Keratinocyte (primary cell): ENCODE results near the gene ROR1. TPM values are rescaled to one million over a fixed set of nuclear protein-coding genes. Genes with fewer than 3 reads are reported as not detected.

ENCODE experiments used
- DNase-seq: peaks from one replicate; pipeline ENCODE4 v3.0.0-alpha.2; 2011; ENCODE audit warnings: low read depth, missing footprints, low spot score
- FAIRE-seq: peaks from 2 replicates; lab custom pipeline; 2011; peaks lifted over from hg19 to GRCh38; lab: Jason Lieb, UNC
- H2AFZ ChIP-seq: 2 replicates; pipeline ENCODE4 v1.6.0; 2012; ENCODE audit warnings: low read length, control low read depth, inconsistent platforms; ENCODE audit not compliant: control insufficient read depth
- H3K27ac ChIP-seq: 2 replicates; pipeline ENCODE4 v1.5.1; 2011; ENCODE audit warnings: low read length; ENCODE audit not compliant: control insufficient read depth, insufficient read depth
- H3K27me3 ChIP-seq: 3 replicates; pipeline ENCODE4 v1.6.0; 2011; ENCODE audit warnings: low read length; ENCODE audit not compliant: control insufficient read depth, insufficient read depth; ENCODE audit errors: extremely low read depth
- H3K36me3 ChIP-seq, 2 experiments: 2 replicates in 1 of 2; 3 replicates in 1 of 2; pipeline ENCODE4 v1.5.1; 2011; ENCODE audit warnings: low read length in 2 of 2, mild to moderate bottlenecking in 1 of 2; ENCODE audit not compliant: control insufficient read depth in 2 of 2, insufficient read depth in 2 of 2; ENCODE audit errors: extremely low read depth in 1 of 2
- H3K4me1 ChIP-seq: 3 replicates; pipeline ENCODE4 v1.5.1; 2011; ENCODE audit warnings: low read length; ENCODE audit not compliant: control insufficient read depth, insufficient read depth; ENCODE audit errors: extremely low read depth
- H3K4me2 ChIP-seq: 3 replicates; pipeline ENCODE4 v1.6.0; 2011; ENCODE audit warnings: low read depth, low read length; ENCODE audit not compliant: control insufficient read depth, insufficient read depth; ENCODE audit errors: extremely low read depth
- H3K4me3 ChIP-seq, 3 experiments: fragments of 200-600 bp in 1 of 3; sonication (generic) in 1 of 3; 2 replicates in 2 of 3; 3 replicates in 1 of 3; pipeline ENCODE4 v1.5.1; 2011 to 2016; ENCODE audit warnings: low read length in 3 of 3, mild to moderate bottlenecking in 3 of 3, control low read depth in 2 of 3, inconsistent platforms in 1 of 3, low read depth in 1 of 3, mixed read lengths in 1 of 3, mixed run types in 1 of 3, moderate library complexity in 1 of 3; ENCODE audit not compliant: control insufficient read depth in 2 of 3, insufficient read depth in 2 of 3; ENCODE audit errors: extremely low read depth in 1 of 3
- H3K79me2 ChIP-seq: 2 replicates; pipeline ENCODE4 v1.6.0; 2012; ENCODE audit warnings: low read length; ENCODE audit not compliant: control insufficient read depth, insufficient read depth
- H3K9ac ChIP-seq: 3 replicates; pipeline ENCODE4 v1.6.0; 2011; ENCODE audit warnings: low read length; ENCODE audit not compliant: control insufficient read depth, insufficient read depth; ENCODE audit errors: extremely low read depth
- H3K9me1 ChIP-seq: 3 replicates; pipeline ENCODE4 v1.6.0; 2011; ENCODE audit warnings: low read length; ENCODE audit not compliant: control insufficient read depth, insufficient read depth; ENCODE audit errors: extremely low read depth
- H3K9me3 ChIP-seq: 2 replicates; pipeline ENCODE4 v1.5.1; 2012; ENCODE audit warnings: low read depth, low read length; ENCODE audit not compliant: control insufficient read depth
- H4K20me1 ChIP-seq: 3 replicates; pipeline ENCODE4 v1.6.0; 2011; ENCODE audit warnings: low read length; ENCODE audit not compliant: control insufficient read depth, insufficient read depth; ENCODE audit errors: extremely low read depth
- CTCF ChIP-seq, 3 experiments: IDR thresholded peaks in 1 of 3; conservative IDR thresholded peaks in 1 of 3; optimal IDR thresholded peaks in 1 of 3; 2 replicates in 2 of 3; 3 replicates in 1 of 3; pipeline versions ENCODE3 to v1.5.1; 2011; ENCODE audit warnings: low read length in 3 of 3, mild to moderate bottlenecking in 3 of 3, moderate library complexity in 2 of 3, control low read depth in 1 of 3, inconsistent platforms in 1 of 3; ENCODE audit not compliant: insufficient read depth in 2 of 3; ENCODE audit errors: extremely low read depth in 1 of 3
- EZH2 ChIP-seq: IDR thresholded peaks from one replicate; pipeline ENCODE4 v1.6.1; 2012; ENCODE audit warnings: inconsistent platforms, mild to moderate bottlenecking, low read length, moderate library complexity
- dilution Hi-C: fragments of 300-500 bp; cut with MboI; formaldehyde crosslinking; loops from one replicate; pipeline ENCODE4 v1.7.0; 2020; ENCODE audit warnings: low sequenced_read_pairs; ENCODE audit not compliant: extremely low pct_ligation_motif_present
- polyA plus RNA-seq, 5 experiments: library from polyadenylated mRNA; depleted of rRNA in 3 of 5; stranded (reverse) in 3 of 5; stranded (forward) in 1 of 5; unstranded in 1 of 5; fragments of >200 nt; gene quantifications; 1 replicate in 1 of 5; 2 replicates in 3 of 5; 3 replicates in 1 of 5; pipeline versions ENCODE4 v1.2.1 to v1.2.3, GENCODE V29; 2011 to 2012; ENCODE audit warnings: missing spikeins in 2 of 5, low read depth in 1 of 5, low replicate concordance in 1 of 5

Gene ROR1
- polyA plus RNA-seq, 1 donor (not counting 4 experiments of a cell fraction or from before 2014, with no cell fraction given): 9.2 TPM

GRCh38 chr1:63873751-63874150 lies 99.9 kb downstream of the ROR1 start:
- Histone ChIP-seq H3K4me3 (no peak overlapping the region), H2AFZ (no peak overlapping the region), H4K20me1 (no peaks in the 10 kb centered on the region), H3K9ac (no peak overlapping the region), H3K9me1 (no peaks in the 10 kb centered on the region), H3K36me3 (no peaks in the 10 kb centered on the region), H3K4me2 (no peak overlapping the region), H3K27ac (no peak overlapping the region), H3K79me2 (no peaks in the 10 kb centered on the region), H3K4me1 (peaks cover 39% of the 10 kb centered on the region), H3K9me3 (no peaks in the 10 kb centered on the region), H3K27me3 (no peaks in the 10 kb centered on the region)
- dilution Hi-C loops: no loop called here
- DNase-seq (no peak), FAIRE-seq (peak; percentile 46)
- no peak for TF ChIP-seq EZH2
- no peak for TF ChIP-seq CTCF (optimal IDR thresholded peaks at IDR 0.05 in 1 of 3, IDR thresholded peaks at IDR 0.05 in 1 of 3, conservative IDR thresholded peaks at IDR 0.05 in 1 of 3; ENCODE audit: extremely low read depth in 1 of 3, insufficient read depth in 2 of 3, low read length in 3 of 3)

- H3K27ac ChIP-seq: no peak overlapping the region
- dilution Hi-C loops: no loop called here
- H3K4me2 ChIP-seq: no peak overlapping the region
Observed at GRCh38 chr1:63874278-63874880, 100.6 kb downstream of the ROR1 start.

More at GRCh38 chr1:63874278-63874880, 100.6 kb downstream of the ROR1 start:
- H3K27me3 ChIP-seq: no peaks in the 10 kb centered on the region
- no peaks in the 10 kb centered on the region for H3K79me2 ChIP-seq
- no peak overlapping the region for H3K4me3 ChIP-seq
- peaks cover 39% of the 10 kb centered on the region for H3K4me1 ChIP-seq
- FAIRE-seq: peak; percentile 75
- H4K20me1 ChIP-seq: no peaks in the 10 kb centered on the region
- H3K9ac ChIP-seq: no peak overlapping the region
- no peaks in the 10 kb centered on the region for H3K9me1 ChIP-seq
- no peak for TF ChIP-seq CTCF (optimal IDR thresholded peaks at IDR 0.05 in 1 of 3, IDR thresholded peaks at IDR 0.05 in 1 of 3, conservative IDR thresholded peaks at IDR 0.05 in 1 of 3; ENCODE audit: extremely low read depth in 1 of 3, insufficient read depth in 2 of 3, low read length in 3 of 3)
- no peak for TF ChIP-seq EZH2
- no peak overlapping the region for H2AFZ ChIP-seq
- no peak for DNase-seq
- no peaks in the 10 kb centered on the region for H3K36me3 ChIP-seq
- H3K9me3 ChIP-seq: no peaks in the 10 kb centered on the region
